HepG2 (cell line): ENCODE data around the gene TEAD3. TPM values are rescaled to one million over a fixed set of nuclear protein-coding genes. Genes with fewer than 3 reads are reported as not detected.
A peak's percentile ranks its signal among the peaks of the same experiment; 100 is the strongest.

Experiments
- BHLHE40 ChIP-seq: IDR thresholded peaks from 2 replicates; pipeline ENCODE4 v1.6.1; 2011; ENCODE audit warnings: low read length, improper control_type of control experiment
- ETV5 ChIP-seq: IDR thresholded peaks from 2 replicates; pipeline ENCODE4 v1.6.1; 2018; ENCODE audit warnings: missing biosample characterization, missing genetic modification reagents, inconsistent platforms, borderline replicate concordance
- HMG20A ChIP-seq: IDR thresholded peaks from 2 replicates; pipeline ENCODE4 v1.6.1; 2016; ENCODE audit warnings: borderline replicate concordance
- ISL2 ChIP-seq: sonication (generic); formaldehyde crosslinking; IDR thresholded peaks from 2 replicates; pipeline ENCODE4 v1.5.0; 2020; ENCODE audit warnings: missing genetic modification reagents
- MEIS2 ChIP-seq: sonication (generic); formaldehyde crosslinking; IDR thresholded peaks from 2 replicates; pipeline ENCODE4 v1.9.0; 2021; ENCODE audit warnings: mild to moderate bottlenecking, missing genetic modification reagents
- RNF2 ChIP-seq: fragments of 450-650 bp; conservative IDR thresholded peaks from 2 replicates; pipeline ENCODE4 v1.6.1; 2016; ENCODE audit warnings: low read depth
- SAFB2 ChIP-seq: sonication (generic); formaldehyde crosslinking; IDR thresholded peaks from 2 replicates; pipeline ENCODE4 v1.5.1; 2020; ENCODE audit warnings: missing genetic modification reagents, low read depth, mild to moderate bottlenecking, borderline replicate concordance
- SMARCC2 ChIP-seq: fragments of 450-650 bp; IDR thresholded peaks from 2 replicates; pipeline ENCODE4 v1.6.1; 2017; ENCODE audit warnings: antibody characterized with exemption, mild to moderate bottlenecking
- SOX5 ChIP-seq: IDR thresholded peaks from 2 replicates; pipeline ENCODE4 v1.6.1; 2016; ENCODE audit warnings: borderline replicate concordance
- SP2 ChIP-seq: sonication (generic); formaldehyde crosslinking; IDR thresholded peaks from 2 replicates; pipeline ENCODE4 v1.5.1; 2020; ENCODE audit warnings: mild to moderate bottlenecking, missing genetic modification reagents
- SP4 ChIP-seq: sonication (generic); formaldehyde crosslinking; IDR thresholded peaks from 2 replicates; pipeline ENCODE4 v1.8.1; 2023; ENCODE audit warnings: mild to moderate bottlenecking, missing genetic modification reagents
- ZBTB7B ChIP-seq: sonication (generic); formaldehyde crosslinking; IDR thresholded peaks from 2 replicates; pipeline ENCODE4 v1.4.0; 2020; ENCODE audit warnings: missing genetic modification reagents
- ZBTB8A ChIP-seq: sonication (generic); formaldehyde crosslinking; IDR thresholded peaks from 2 replicates; pipeline ENCODE4 v1.4.0; 2020; ENCODE audit warnings: mild to moderate bottlenecking, low read depth, missing genetic modification reagents, borderline replicate concordance
- ZFP41 ChIP-seq: sonication (generic); formaldehyde crosslinking; IDR thresholded peaks from 2 replicates; pipeline ENCODE4 v1.4.0; 2020; ENCODE audit warnings: mild to moderate bottlenecking, missing genetic modification reagents, borderline replicate concordance
- ZNF430 ChIP-seq: sonication (generic); formaldehyde crosslinking; IDR thresholded peaks from 2 replicates; pipeline ENCODE4 v1.9.0; 2021; ENCODE audit warnings: mild to moderate bottlenecking, missing genetic modification reagents
- ZNF44 ChIP-seq: sonication (generic); formaldehyde crosslinking; IDR thresholded peaks from 2 replicates; pipeline ENCODE4 v1.5.1; 2020; ENCODE audit warnings: mild to moderate bottlenecking, missing genetic modification reagents
- ZNF572 ChIP-seq: sonication (generic); formaldehyde crosslinking; IDR thresholded peaks from 2 replicates; pipeline ENCODE4 v1.5.1; 2020; ENCODE audit warnings: mild to moderate bottlenecking, missing genetic modification reagents
- ZNF598 ChIP-seq: sonication (generic); formaldehyde crosslinking; IDR thresholded peaks from 2 replicates; pipeline ENCODE4 v1.5.1; 2020; ENCODE audit warnings: mild to moderate bottlenecking, missing genetic modification reagents, borderline replicate concordance
- ZNF615 ChIP-seq: sonication (generic); formaldehyde crosslinking; IDR thresholded peaks from 2 replicates; pipeline ENCODE4 v1.5.0; 2020; ENCODE audit warnings: mild to moderate bottlenecking, missing genetic modification reagents, borderline replicate concordance
- ZNF678 ChIP-seq: sonication (generic); formaldehyde crosslinking; IDR thresholded peaks from 2 replicates; pipeline ENCODE4 v1.4.0; 2020; ENCODE audit warnings: mild to moderate bottlenecking, missing genetic modification reagents
- ZNF766 ChIP-seq: sonication (generic); formaldehyde crosslinking; IDR thresholded peaks from 2 replicates; pipeline ENCODE4 v1.5.0; 2020; ENCODE audit warnings: missing genetic modification reagents, borderline replicate concordance
- ZNF839 ChIP-seq: sonication (generic); formaldehyde crosslinking; IDR thresholded peaks from 2 replicates; pipeline ENCODE4 v1.4.0; 2020; ENCODE audit warnings: missing genetic modification reagents, mild to moderate bottlenecking, borderline replicate concordance
- ZSCAN20 ChIP-seq: sonication (generic); formaldehyde crosslinking; IDR thresholded peaks from 2 replicates; pipeline ENCODE4 v1.4.0; 2020; ENCODE audit warnings: missing genetic modification reagents, mild to moderate bottlenecking, borderline replicate concordance
- polyA plus RNA-seq, 8 experiments: library from polyadenylated mRNA; depleted of rRNA in 3 of 8; stranded (reverse) in 7 of 8; unstranded in 1 of 8; fragments of >200 nt; fragmentation: Illumina TruSeq in 4 of 8; extraction: Trizol in 4 of 8; gene quantifications; 2 replicates each; pipeline versions ENCODE4 v1.2.1 to v1.2.3, GENCODE V29; 2011 to 2016; ENCODE audit warnings: low read depth in 4 of 8, missing spikeins in 1 of 8, mixed read lengths in 1 of 8; ENCODE audit not compliant: insufficient read depth in 1 of 8
- total RNA-seq, 5 experiments: library from RNA; depleted of rRNA; stranded (reverse); fragments of >200 nt; fragmentation: Illumina TruSeq; extraction: Trizol; gene quantifications; 2 replicates each; pipeline ENCODE4 v1.2.3, GENCODE V29; 2016; ENCODE audit warnings: low read depth in 1 of 5
- TF ChIP-seq, protein P1 (sequence below): sonication (generic); formaldehyde crosslinking; IDR thresholded peaks from 2 replicates; pipeline ENCODE4 v1.8.1; 2023; ENCODE audit warnings: mild to moderate bottlenecking, missing genetic modification reagents
- TF ChIP-seq, protein P2 (sequence below): sonication (generic); formaldehyde crosslinking; IDR thresholded peaks from 2 replicates; pipeline ENCODE4 v1.9.0; 2022; ENCODE audit warnings: missing genetic modification reagents, mild to moderate bottlenecking, borderline replicate concordance
- TF ChIP-seq, protein P3 (sequence below): IDR thresholded peaks from 2 replicates; pipeline ENCODE4 v1.6.1; 2016; ENCODE audit warnings: mild to moderate bottlenecking

The TEAD3 gene
- total and polyA plus RNA-seq, 2 of the 13 experiments (the other 11 are each of a cell fraction or from before 2014, with no cell fraction given) = 15.1 to 16.5 TPM

DNA sequence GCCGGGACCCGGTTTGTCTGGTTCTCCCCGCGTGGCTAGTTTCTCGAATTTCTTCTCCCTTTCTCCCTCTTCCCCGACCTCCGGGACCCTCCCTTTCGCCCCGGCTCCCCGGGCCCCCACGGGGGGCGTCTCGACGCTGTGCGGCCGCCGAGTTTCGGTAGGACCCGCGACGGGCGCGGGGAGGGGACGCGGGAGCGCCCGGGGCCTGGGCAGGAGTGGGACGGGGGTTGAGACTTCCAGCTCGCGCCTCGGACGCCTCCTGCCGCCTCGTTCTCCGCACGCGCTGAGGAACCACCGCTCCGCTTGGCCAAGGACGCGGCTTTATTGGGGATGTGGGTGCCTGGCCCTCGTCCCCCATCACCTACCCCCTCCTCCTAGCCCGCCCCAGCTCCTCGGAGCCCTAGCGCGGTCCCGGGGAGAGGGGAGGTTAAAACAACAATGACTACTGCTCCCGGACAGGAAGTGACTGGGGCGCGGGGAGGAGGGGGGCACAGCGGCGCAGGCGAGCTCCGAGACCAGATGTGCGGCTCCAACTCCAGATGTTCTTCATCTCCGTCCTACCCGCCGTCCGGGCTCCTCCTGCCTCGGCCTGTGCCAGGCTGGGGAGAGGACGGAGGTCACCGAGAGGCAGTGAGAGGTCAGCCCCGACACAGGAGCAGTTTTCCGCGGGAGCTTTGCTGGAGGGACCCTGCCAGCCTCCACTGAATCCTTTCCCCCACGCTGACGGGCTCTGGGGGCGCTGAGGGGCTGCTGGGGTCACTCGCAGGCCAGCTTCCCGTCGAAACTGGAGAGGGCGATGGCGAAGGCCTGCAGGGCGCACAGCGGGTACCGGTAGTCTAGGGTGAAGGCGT is 917 bp upstream of the TEAD3 start (continued):
- TF ChIP-seq, protein P1, sequence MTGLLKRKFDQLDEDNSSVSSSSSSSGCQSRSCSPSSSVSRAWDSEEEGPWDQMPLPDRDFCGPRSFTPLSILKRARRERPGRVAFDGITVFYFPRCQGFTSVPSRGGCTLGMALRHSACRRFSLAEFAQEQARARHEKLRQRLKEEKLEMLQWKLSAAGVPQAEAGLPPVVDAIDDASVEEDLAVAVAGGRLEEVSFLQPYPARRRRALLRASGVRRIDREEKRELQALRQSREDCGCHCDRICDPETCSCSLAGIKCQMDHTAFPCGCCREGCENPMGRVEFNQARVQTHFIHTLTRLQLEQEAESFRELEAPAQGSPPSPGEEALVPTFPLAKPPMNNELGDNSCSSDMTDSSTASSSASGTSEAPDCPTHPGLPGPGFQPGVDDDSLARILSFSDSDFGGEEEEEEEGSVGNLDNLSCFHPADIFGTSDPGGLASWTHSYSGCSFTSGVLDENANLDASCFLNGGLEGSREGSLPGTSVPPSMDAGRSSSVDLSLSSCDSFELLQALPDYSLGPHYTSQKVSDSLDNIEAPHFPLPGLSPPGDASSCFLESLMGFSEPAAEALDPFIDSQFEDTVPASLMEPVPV (CRISPR knock-in tag) = peak; percentile 96
- TF ChIP-seq ZNF615 (CRISPR knock-in tag) (no peak), MEIS2 (CRISPR knock-in tag) (peak; percentile 91), ZNF678 (CRISPR knock-in tag) (peak; percentile 84), SOX5 (no peak; the same call in 1 of the 2 replicates), ZNF430 (CRISPR knock-in tag) (peak; percentile 99), ZNF839 (CRISPR knock-in tag) (0 out of 2 replicates have a peak, but pooled peaks have one; percentile 14), SP4 (CRISPR knock-in tag) (no peak; the same call in 1 of the 2 replicates), ZNF44 (peak; percentile 78), HMG20A (CRISPR knock-in tag) (no peak), SAFB2 (CRISPR knock-in tag) (peak; percentile 86; the same call in 1 of the 2 replicates), ZFP41 (CRISPR knock-in tag) (peak; percentile 90; the same call in 1 of the 2 replicates), ISL2 (CRISPR knock-in tag) (no peak; the same call in none of the 2 replicates), BHLHE40 (no peak), ZNF572 (0 out of 2 replicates have a peak, but pooled peaks have one; percentile 22), RNF2 (peak; percentile 93), SMARCC2 (no peak), ZBTB8A (CRISPR knock-in tag) (no peak; the same call in 1 of the 2 replicates), ZSCAN20 (peak; percentile 91; the same call in 1 of the 2 replicates), ZNF598 (CRISPR knock-in tag) (peak; percentile 50; the same call in 1 of the 2 replicates), ZNF766 (CRISPR knock-in tag) (no peak; the same call in 1 of the 2 replicates), SP2 (no peak), ZBTB7B (CRISPR knock-in tag) (peak; percentile 30; the same call in 1 of the 2 replicates), ETV5 (peak; percentile 90)
- TF ChIP-seq, protein P2, sequence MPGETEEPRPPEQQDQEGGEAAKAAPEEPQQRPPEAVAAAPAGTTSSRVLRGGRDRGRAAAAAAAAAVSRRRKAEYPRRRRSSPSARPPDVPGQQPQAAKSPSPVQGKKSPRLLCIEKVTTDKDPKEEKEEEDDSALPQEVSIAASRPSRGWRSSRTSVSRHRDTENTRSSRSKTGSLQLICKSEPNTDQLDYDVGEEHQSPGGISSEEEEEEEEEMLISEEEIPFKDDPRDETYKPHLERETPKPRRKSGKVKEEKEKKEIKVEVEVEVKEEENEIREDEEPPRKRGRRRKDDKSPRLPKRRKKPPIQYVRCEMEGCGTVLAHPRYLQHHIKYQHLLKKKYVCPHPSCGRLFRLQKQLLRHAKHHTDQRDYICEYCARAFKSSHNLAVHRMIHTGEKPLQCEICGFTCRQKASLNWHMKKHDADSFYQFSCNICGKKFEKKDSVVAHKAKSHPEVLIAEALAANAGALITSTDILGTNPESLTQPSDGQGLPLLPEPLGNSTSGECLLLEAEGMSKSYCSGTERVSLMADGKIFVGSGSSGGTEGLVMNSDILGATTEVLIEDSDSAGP (CRISPR knock-in tag) = peak; percentile 82
- TF ChIP-seq, protein P3, sequence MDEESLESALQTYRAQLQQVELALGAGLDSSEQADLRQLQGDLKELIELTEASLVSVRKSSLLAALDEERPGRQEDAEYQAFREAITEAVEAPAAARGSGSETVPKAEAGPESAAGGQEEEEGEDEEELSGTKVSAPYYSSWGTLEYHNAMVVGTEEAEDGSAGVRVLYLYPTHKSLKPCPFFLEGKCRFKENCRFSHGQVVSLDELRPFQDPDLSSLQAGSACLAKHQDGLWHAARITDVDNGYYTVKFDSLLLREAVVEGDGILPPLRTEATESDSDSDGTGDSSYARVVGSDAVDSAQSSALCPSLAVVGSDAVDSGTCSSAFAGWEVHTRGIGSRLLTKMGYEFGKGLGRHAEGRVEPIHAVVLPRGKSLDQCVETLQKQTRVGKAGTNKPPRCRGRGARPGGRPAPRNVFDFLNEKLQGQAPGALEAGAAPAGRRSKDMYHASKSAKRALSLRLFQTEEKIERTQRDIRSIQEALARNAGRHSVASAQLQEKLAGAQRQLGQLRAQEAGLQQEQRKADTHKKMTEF = peak; percentile 86
